Daoy (cell line): ENCODE measurements around the gene ILKAP. TPM values are rescaled to one million over a fixed set of nuclear protein-coding genes. Genes with fewer than 3 reads are reported as not detected.
A peak's percentile ranks its signal among the peaks of the same experiment; 100 is the strongest.
"Not testable (repeated sequence)": the region's sequence is repeated elsewhere in the genome, so short reads cannot be mapped to it uniquely, and the experiment has no call there.

Experiments used
- DNase-seq: peaks from one replicate; pipeline ENCODE4 v3.0.0-alpha.2; 2015; ENCODE audit warnings: low read depth
- total RNA-seq: library from RNA; depleted of rRNA; stranded (reverse); fragments of >200 nt; shearing (Covaris generic); gene quantifications from 2 replicates; pipeline ENCODE4 v1.2.3, GENCODE V29; 2014

The ILKAP gene
- total RNA-seq, 1 experiment from 2014 or later: 27.9 TPM

GRCh38 chr2:238202326-238203093, 985 bp downstream of the ILKAP start:
- no peak for DNase-seq

- no peak for DNase-seq
Measured at GRCh38 chr2:238190445-238190844, 13.1 kb downstream of the ILKAP start.

- no peak for DNase-seq
Measured at GRCh38 chr2:238187618-238188548, 15.6 kb downstream of the ILKAP start.

GRCh38 chr2:238183821-238184220, 19.7 kb downstream of the ILKAP start:
- DNase-seq: no peak

GRCh38 chr2:238182362-238182761, 21.1 kb downstream of the ILKAP start:
- DNase-seq: no peak

GRCh38 chr2:238180554-238180953, 22.9 kb downstream of the ILKAP start:
- no peak for DNase-seq

GRCh38 chr2:238176613-238177012, 26.9 kb downstream of the ILKAP start:
- no peak for DNase-seq

- no peak for DNase-seq
Measured at GRCh38 chr2:238174701-238175100, 28.8 kb downstream of the ILKAP start.

- DNase-seq: no peak
Measured at GRCh38 chr2:238174291-238174690, 29.2 kb downstream of the ILKAP start.

GRCh38 chr2:238173692-238174091, 29.8 kb downstream of the ILKAP start:
- no peak for DNase-seq

GRCh38 chr2:238172439-238172838, 31.1 kb downstream of the ILKAP start:
- no peak for DNase-seq

- DNase-seq: no peak
Measured at GRCh38 chr2:238171575-238172187, 31.8 kb downstream of the ILKAP start.

- not testable (repeated sequence) for DNase-seq
Measured at GRCh38 chr2:238171072-238171431, 32.4 kb downstream of the ILKAP start.

GRCh38 chr2:238170386-238171071, 33.0 kb downstream of the ILKAP start:
- DNase-seq: no peak

- DNase-seq: peak; percentile 84
Measured at GRCh38 chr2:238169708-238170251, 33.7 kb downstream of the ILKAP start.

GRCh38 chr2:238169048-238169707, 34.3 kb downstream of the ILKAP start:
- DNase-seq: peak; percentile 54

- no peak for DNase-seq
Measured at GRCh38 chr2:238168196-238169047, 35.1 kb downstream of the ILKAP start.

GRCh38 chr2:238167761-238168160, 35.7 kb downstream of the ILKAP start:
- no peak for DNase-seq

GRCh38 chr2:238167344-238167715, 36.2 kb downstream of the ILKAP start:
- no peak for DNase-seq
